GM23248 (cell line): ENCODE measurements around the gene CACNA1C. TPM values are rescaled to one million over a fixed set of nuclear protein-coding genes. Genes with fewer than 3 reads are reported as not detected.

Source experiments
- DNase-seq: peaks from one replicate; pipeline ENCODE4 v3.0.0-alpha.2; 2015
- H2AFZ ChIP-seq: fragments of 200-600 bp; sonication (generic); 2 replicates; pipeline ENCODE4 v1.6.1; 2016; ENCODE audit warnings: antibody characterized with exemption
- H3F3A ChIP-seq: fragments of 200-600 bp; sonication (generic); 2 replicates; pipeline ENCODE4 v1.6.1; 2016; ENCODE audit warnings: mild to moderate bottlenecking, antibody characterized with exemption, mixed run types; ENCODE audit not compliant: insufficient read depth
- H3K27ac ChIP-seq: fragments of 200-600 bp; sonication (generic); 2 replicates; pipeline ENCODE4 v1.5.1; 2016; ENCODE audit warnings: mild to moderate bottlenecking
- H3K27me3 ChIP-seq: fragments of 200-600 bp; sonication (generic); replicated peaks from 2 replicates; pipeline ENCODE4 v1.6.1; 2016; ENCODE audit warnings: mild to moderate bottlenecking; ENCODE audit not compliant: insufficient read depth
- H3K36me3 ChIP-seq: fragments of 200-600 bp; sonication (generic); 2 replicates; pipeline ENCODE4 v1.6.1; 2016; ENCODE audit warnings: low read depth, mild to moderate bottlenecking
- H3K4me1 ChIP-seq: fragments of 200-600 bp; sonication (generic); 2 replicates; pipeline ENCODE4 v1.6.1; 2016; ENCODE audit warnings: mild to moderate bottlenecking; ENCODE audit not compliant: insufficient read depth
- H3K4me2 ChIP-seq: fragments of 200-600 bp; sonication (generic); one replicate; pipeline ENCODE4 v1.6.1; 2016; ENCODE audit warnings: mild to moderate bottlenecking; ENCODE audit not compliant: unreplicated experiment
- H3K4me3 ChIP-seq: fragments of 200-600 bp; sonication (generic); 2 replicates; pipeline ENCODE4 v1.5.1; 2016; ENCODE audit warnings: mild to moderate bottlenecking
- H3K79me2 ChIP-seq: fragments of 200-600 bp; sonication (generic); 2 replicates; pipeline ENCODE4 v1.6.1; 2016; ENCODE audit warnings: mild to moderate bottlenecking; ENCODE audit not compliant: insufficient read depth
- H3K9ac ChIP-seq: fragments of 200-600 bp; sonication (generic); 2 replicates; pipeline ENCODE4 v1.6.1; 2016; ENCODE audit warnings: mild to moderate bottlenecking
- H3K9me2 ChIP-seq: fragments of 200-600 bp; sonication (generic); 2 replicates; pipeline ENCODE4 v1.6.1; 2016; ENCODE audit warnings: mixed run types, mild to moderate bottlenecking, moderate library complexity; ENCODE audit not compliant: insufficient read depth
- H3K9me3 ChIP-seq: fragments of 200-600 bp; sonication (generic); one replicate; pipeline ENCODE4 v1.6.1; 2017; ENCODE audit warnings: low read depth
- H4K20me1 ChIP-seq: fragments of 200-600 bp; sonication (generic); 2 replicates; pipeline ENCODE4 v1.6.0; 2016; ENCODE audit not compliant: insufficient read depth
- EZH2 ChIP-seq: fragments of 200-600 bp; sonication (generic); IDR thresholded peaks from 2 replicates; pipeline ENCODE4 v1.6.1; 2018; ENCODE audit warnings: antibody characterized with exemption, mild to moderate bottlenecking; ENCODE audit not compliant: insufficient read depth, poor library complexity, severe bottlenecking
- EZH2phosphoT487 ChIP-seq: fragments of 200-600 bp; sonication (generic); IDR thresholded peaks from 2 replicates; pipeline ENCODE4 v1.6.1; 2018; ENCODE audit warnings: antibody characterized with exemption, moderate library complexity, mild to moderate bottlenecking, low read depth; ENCODE audit not compliant: insufficient read depth
- WGBS, 2 experiments: methylation state at CpG; one replicate each; pipeline ENCODE4 v1.1.6; 2015 to 2017; ENCODE audit warnings: low lambda C conversion rate in 2 of 2, low coverage in 1 of 2; ENCODE audit errors: missing lambda C conversion rate in 2 of 2; 5-methylcytosine and 5-hydroxymethylcytosine counted together
- in situ Hi-C: fragments of 300-500 bp; cut with MboI; formaldehyde crosslinking; loops from 2 replicates; pipeline ENCODE4 v1.15.0; 2020
- polyA plus RNA-seq: library from polyadenylated mRNA; unstranded; fragments of >200 nt; fragmentation: Nextera tagmentation; extraction: Ambion mirVana; gene quantifications from 2 replicates; pipeline ENCODE4 v1.2.1, GENCODE V29; 2016
- total RNA-seq: library from RNA; depleted of rRNA; stranded (reverse); fragments of >200 nt; shearing (Covaris generic); gene quantifications from 2 replicates; pipeline ENCODE4 v1.2.3, GENCODE V29; 2014

The CACNA1C gene
- total and polyA plus RNA-seq, 2 experiments from 2014 or later = 4.9 to 11.5 TPM

- no peaks in the 10 kb centered on the region for H3K9me3 ChIP-seq
- no peak overlapping the region for H3K4me2 ChIP-seq
- H3K27ac ChIP-seq = no peak overlapping the region
- no peak overlapping the region for H2AFZ ChIP-seq
- TF ChIP-seq EZH2phosphoT487 (no peak), EZH2 (no peak)
- H3F3A ChIP-seq = no peaks in the 10 kb centered on the region
- H3K79me2 ChIP-seq = peaks cover 8% of the 10 kb centered on the region; the same call in 1 of the 2 replicates
- no peaks in the 10 kb centered on the region for H3K36me3 ChIP-seq
- no peaks in the 10 kb centered on the region for H3K4me1 ChIP-seq
- H4K20me1 ChIP-seq = no peaks in the 10 kb centered on the region
- no peaks in the 10 kb centered on the region for H3K27me3 ChIP-seq
- no peak overlapping the region for H3K4me3 ChIP-seq
- H3K9ac ChIP-seq = no peak overlapping the region
- WGBS, 2 experiments = 82% methylated on average over 12 to 13 of the region's 13 CpGs
- in situ Hi-C loops = no loop called here
- no peak for DNase-seq
- no peaks in the 10 kb centered on the region for H3K9me2 ChIP-seq
Measured at GRCh38 chr12:2413999-2414792, 361.4 kb downstream of the CACNA1C start.

GRCh38 chr12:2414810-2415567 is 362.2 kb downstream of the CACNA1C start:
- H3K4me2 ChIP-seq = no peak overlapping the region
- H3K9me2 ChIP-seq = no peaks in the 10 kb centered on the region
- H3K36me3 ChIP-seq = no peaks in the 10 kb centered on the region
- peak; percentile 36 for DNase-seq
- no peak overlapping the region for H3K9ac ChIP-seq
- TF ChIP-seq EZH2phosphoT487 (no peak), EZH2 (no peak)
- H3K9me3 ChIP-seq = no peaks in the 10 kb centered on the region
- in situ Hi-C loops = no loop called here
- no peaks in the 10 kb centered on the region for H3K27me3 ChIP-seq
- no peak overlapping the region for H3K4me3 ChIP-seq
- peaks cover 8% of the 10 kb centered on the region; the same call in 1 of the 2 replicates for H3K79me2 ChIP-seq
- no peak overlapping the region for H2AFZ ChIP-seq
- no peak overlapping the region for H3K27ac ChIP-seq
- H3K4me1 ChIP-seq = no peaks in the 10 kb centered on the region
- 94 to 96% methylated on average over 19 of the region's 19 CpGs for WGBS, 2 experiments
- no peaks in the 10 kb centered on the region for H4K20me1 ChIP-seq
- no peaks in the 10 kb centered on the region for H3F3A ChIP-seq

- DNase-seq = no peak
- in situ Hi-C loops = no loop called here
- Histone ChIP-seq H3K4me3 (no peak overlapping the region), H3K27ac (no peak overlapping the region), H3K4me1 (no peaks in the 10 kb centered on the region), H3K27me3 (no peaks in the 10 kb centered on the region), H3K4me2 (no peak overlapping the region), H2AFZ (no peak overlapping the region), H3F3A (no peaks in the 10 kb centered on the region), H4K20me1 (no peaks in the 10 kb centered on the region), H3K36me3 (no peaks in the 10 kb centered on the region), H3K79me2 (peaks cover 8% of the 10 kb centered on the region; the same call in 1 of the 2 replicates), H3K9me2 (no peaks in the 10 kb centered on the region), H3K9ac (no peak overlapping the region), H3K9me3 (no peaks in the 10 kb centered on the region)
- no peak for TF ChIP-seq EZH2phosphoT487
- no peak for TF ChIP-seq EZH2
- 94 to 95% methylated on average over 9 to 10 of the region's 10 CpGs for WGBS, 2 experiments
Measured at GRCh38 chr12:2415568-2415944, 362.8 kb downstream of the CACNA1C start.

- no peak overlapping the region for H3K9ac ChIP-seq
- no peaks in the 10 kb centered on the region for H3K9me3 ChIP-seq
- H3K4me3 ChIP-seq = no peak overlapping the region
- TF ChIP-seq EZH2 (no peak), EZH2phosphoT487 (no peak)
- no peak overlapping the region for H3K4me2 ChIP-seq
- no peaks in the 10 kb centered on the region for H3F3A ChIP-seq
- peaks cover 8% of the 10 kb centered on the region; the same call in 1 of the 2 replicates for H3K79me2 ChIP-seq
- 86 to 89% methylated on average over 8 of the region's 8 CpGs for WGBS, 2 experiments
- no peaks in the 10 kb centered on the region for H3K9me2 ChIP-seq
- no peak overlapping the region for H3K27ac ChIP-seq
- no peak overlapping the region for H2AFZ ChIP-seq
- no peaks in the 10 kb centered on the region for H3K4me1 ChIP-seq
- in situ Hi-C loops = no loop called here
- no peaks in the 10 kb centered on the region for H3K27me3 ChIP-seq
- no peaks in the 10 kb centered on the region for H4K20me1 ChIP-seq
- no peak for DNase-seq
- H3K36me3 ChIP-seq = no peaks in the 10 kb centered on the region
Measured at GRCh38 chr12:2416158-2416557, 363.4 kb downstream of the CACNA1C start.
